ENCODE measurements around the gene RCN2.

DNA sequence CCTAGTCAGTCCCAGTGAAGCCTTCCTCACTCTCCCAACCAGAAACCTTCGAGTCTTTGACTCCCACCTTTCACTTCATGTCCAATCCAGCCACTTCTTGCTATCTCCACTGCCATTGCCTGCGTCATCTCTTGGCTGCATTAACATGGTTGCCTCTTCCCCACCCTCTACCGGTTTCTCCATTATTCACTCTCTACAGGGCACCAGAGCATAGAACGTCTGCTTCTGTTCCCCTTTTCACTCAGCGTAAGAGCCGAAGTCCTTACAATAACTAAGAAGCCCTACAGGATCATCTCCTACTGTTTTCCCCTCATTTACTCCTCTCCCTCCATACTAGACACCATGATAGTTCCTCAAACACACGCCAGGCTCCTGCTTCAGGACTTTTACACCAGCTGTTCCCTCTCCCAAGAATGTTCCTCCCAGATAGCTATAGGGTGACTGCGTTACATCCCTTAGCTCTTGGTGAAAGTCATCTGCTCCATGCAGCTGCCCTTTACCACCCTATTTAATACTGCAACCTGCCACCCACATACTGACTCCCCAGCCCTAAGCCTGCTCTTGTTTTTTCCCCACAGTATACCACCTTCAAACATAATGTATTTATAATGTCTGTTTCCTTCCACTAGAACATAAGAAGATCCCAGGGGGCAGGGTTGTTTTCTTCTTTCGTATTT lies 30.9 kb downstream of the RCN2 start:
- TF ChIP-seq EZH2 (IDR thresholded peaks at IDR 0.05; ENCODE audit: low read depth): no peak
- TF ChIP-seq, protein P1, sequence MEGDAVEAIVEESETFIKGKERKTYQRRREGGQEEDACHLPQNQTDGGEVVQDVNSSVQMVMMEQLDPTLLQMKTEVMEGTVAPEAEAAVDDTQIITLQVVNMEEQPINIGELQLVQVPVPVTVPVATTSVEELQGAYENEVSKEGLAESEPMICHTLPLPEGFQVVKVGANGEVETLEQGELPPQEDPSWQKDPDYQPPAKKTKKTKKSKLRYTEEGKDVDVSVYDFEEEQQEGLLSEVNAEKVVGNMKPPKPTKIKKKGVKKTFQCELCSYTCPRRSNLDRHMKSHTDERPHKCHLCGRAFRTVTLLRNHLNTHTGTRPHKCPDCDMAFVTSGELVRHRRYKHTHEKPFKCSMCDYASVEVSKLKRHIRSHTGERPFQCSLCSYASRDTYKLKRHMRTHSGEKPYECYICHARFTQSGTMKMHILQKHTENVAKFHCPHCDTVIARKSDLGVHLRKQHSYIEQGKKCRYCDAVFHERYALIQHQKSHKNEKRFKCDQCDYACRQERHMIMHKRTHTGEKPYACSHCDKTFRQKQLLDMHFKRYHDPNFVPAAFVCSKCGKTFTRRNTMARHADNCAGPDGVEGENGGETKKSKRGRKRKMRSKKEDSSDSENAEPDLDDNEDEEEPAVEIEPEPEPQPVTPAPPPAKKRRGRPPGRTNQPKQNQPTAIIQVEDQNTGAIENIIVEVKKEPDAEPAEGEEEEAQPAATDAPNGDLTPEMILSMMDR (conservative IDR thresholded peaks at IDR 0.05): no peak
